AG04449 (cell line): ENCODE results near the gene PMM2.
"Not testable (repeated sequence)": the region's sequence is repeated elsewhere in the genome, so short reads cannot be mapped to it uniquely, and the experiment has no call there.

ENCODE experiments used
- CTCF ChIA-PET: fragments of 350-600 bp; formaldehyde crosslinking; extraction: SDS; loops from one replicate; lab custom pipeline; 2021; ENCODE audit warnings: antibody characterized with exemption; lab: Yijun Ruan, JAX
- POLR2A ChIA-PET: fragments of 400-600, 350-600 bp; formaldehyde crosslinking; extraction: SDS; loops from one replicate; lab custom pipeline; 2020; ENCODE audit warnings: antibody characterized with exemption, inconsistent platforms; lab: Yijun Ruan, JAX
- DNase-seq: peaks from one replicate; pipeline ENCODE4 v3.0.0-alpha.2; 2010; ENCODE audit warnings: low read depth, low spot score
- H3K4me3 ChIP-seq: 2 replicates; pipeline ENCODE4 v1.5.1; 2011; ENCODE audit warnings: low read depth, mild to moderate bottlenecking, control low read depth, low read length
- TF ChIP-seq, protein P1 (sequence below): IDR thresholded peaks from one replicate; pipeline ENCODE4 v1.5.1; 2011; ENCODE audit warnings: mild to moderate bottlenecking, moderate library complexity, low read length, control low read depth, inconsistent platforms; ENCODE audit not compliant: insufficient read depth; ENCODE audit errors: missing control alignments

PMM2 gene

DNA sequence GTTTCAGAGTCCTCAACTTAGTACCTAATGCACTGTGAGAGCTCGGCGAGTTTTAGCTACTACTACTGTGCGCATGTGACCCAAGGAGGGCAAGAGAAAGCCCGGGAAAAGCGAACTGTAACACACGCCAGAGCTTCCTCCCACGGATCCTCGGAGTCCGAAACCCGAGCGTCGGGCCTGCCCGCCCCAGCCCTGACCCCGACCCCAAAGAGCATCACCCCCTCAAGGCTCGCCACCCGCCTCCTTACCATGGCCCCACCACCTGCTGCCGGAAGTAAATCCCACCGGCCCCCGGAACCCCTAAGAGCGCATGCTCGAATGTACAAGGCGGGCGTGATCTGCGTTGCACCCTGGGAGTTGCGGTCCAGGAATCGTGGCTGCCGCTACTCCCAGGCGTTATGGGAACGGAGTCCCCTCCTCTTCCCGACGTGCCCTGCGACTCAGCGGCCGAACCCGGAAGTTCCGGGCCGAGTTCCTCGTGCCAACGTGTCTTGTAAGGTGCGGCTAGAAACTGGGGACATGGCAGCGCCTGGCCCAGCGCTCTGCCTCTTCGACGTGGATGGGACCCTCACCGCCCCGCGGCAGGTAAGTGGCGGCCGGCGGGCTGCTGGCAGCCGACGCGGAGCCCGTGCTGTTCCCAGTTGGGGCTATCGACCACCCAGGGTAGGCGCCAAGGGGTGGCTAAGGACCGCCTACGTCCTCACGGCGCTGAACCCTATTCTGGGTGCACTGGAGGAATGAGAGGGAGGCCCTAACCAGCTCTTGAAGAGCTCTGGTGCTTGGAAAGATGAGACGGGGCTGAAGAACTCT is at the start of gene PMM2, which contains the start of gene TMEM186:
TSS of gene PMM2 (plus strand) at position 476 of the 810 bp plus-strand sequence. CDS start at position 520, 44 bp downstream.
TSS of gene TMEM186 (minus strand) at position 276 of the 810 bp plus-strand sequence. CDS start at position 251, 25 bp downstream.
- H3K4me3 ChIP-seq = peak within 1 kb of the TSS; percentile 98
- TF ChIP-seq, protein P1, sequence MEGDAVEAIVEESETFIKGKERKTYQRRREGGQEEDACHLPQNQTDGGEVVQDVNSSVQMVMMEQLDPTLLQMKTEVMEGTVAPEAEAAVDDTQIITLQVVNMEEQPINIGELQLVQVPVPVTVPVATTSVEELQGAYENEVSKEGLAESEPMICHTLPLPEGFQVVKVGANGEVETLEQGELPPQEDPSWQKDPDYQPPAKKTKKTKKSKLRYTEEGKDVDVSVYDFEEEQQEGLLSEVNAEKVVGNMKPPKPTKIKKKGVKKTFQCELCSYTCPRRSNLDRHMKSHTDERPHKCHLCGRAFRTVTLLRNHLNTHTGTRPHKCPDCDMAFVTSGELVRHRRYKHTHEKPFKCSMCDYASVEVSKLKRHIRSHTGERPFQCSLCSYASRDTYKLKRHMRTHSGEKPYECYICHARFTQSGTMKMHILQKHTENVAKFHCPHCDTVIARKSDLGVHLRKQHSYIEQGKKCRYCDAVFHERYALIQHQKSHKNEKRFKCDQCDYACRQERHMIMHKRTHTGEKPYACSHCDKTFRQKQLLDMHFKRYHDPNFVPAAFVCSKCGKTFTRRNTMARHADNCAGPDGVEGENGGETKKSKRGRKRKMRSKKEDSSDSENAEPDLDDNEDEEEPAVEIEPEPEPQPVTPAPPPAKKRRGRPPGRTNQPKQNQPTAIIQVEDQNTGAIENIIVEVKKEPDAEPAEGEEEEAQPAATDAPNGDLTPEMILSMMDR = no peak
- peak; percentile 73 for DNase-seq
- ChIA-PET CTCF (interaction anchor here (0.8 to 15.9 kb wide), 7 partner anchors 9 to 230 kb away, joined by 3 to 342 read pairs (median 10); no protein-coding TSS in a partner anchor), POLR2A (interaction anchor here (0.6 to 0.7 kb wide), 2 partner anchors 9 to 120 kb away, joined by 3 read pairs; no protein-coding TSS in a partner anchor)

DNA sequence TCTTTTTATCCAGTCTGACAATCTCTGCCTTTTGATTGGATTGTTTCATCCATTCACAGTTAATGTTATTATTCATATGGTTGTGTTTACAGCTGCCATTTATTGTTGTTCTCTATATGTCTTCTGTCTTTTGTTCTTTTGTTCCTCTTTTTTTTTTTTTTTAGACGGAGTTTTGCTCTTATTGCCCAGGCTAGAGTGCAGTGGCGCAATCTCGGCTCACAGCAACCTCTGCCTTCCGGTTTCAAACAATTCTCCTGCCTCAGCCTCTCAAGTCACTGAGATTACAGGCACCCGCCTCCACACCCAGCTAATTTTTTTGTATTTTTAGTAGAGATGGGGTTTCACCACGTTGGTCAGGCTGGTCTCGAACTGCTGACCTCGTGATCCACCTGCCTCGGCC is 48.7 kb upstream of the PMM2 start:
- DNase-seq, POLR2A ChIA-PET, H3K4me3 ChIP-seq, CTCF ChIA-PET: not testable (repeated sequence)

DNA sequence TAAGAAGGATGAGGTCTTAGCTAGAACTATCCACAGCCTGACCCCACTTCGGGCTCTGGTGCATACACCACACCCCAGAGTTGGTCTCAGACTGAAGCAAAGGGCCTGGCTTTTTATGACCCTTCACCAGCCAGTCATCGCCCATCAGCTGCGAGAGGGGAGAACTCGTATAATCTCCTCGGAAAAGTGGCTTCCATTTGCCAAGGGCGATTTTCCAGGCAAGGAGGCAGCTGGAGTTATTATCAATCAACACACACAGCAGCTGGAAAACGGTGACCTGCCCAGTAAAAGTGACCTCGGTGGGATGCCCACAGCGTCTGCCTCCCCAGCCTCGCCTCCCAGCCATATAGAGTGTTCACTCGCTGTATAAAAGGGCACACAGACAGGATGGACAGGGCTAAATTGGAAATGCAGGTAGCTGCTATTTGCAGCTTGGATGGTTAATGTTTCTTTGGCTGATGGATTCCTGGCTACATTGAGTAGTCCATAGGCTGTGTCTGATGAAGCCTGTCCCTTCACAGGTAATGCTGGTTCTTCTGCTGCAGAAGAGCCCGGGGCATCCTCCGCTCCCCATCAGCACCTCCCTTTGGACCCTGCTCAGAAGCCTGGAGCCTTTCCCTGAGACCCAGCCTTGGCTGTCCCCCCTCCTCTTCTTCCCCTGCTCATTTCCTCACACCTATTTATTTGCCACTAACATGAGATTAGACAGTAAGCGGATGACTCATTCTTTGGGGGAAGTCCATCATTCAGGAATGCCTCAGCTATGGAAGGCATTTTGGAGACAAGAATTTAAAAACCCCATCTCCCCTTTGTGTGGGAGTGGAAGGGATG is 45.9 kb upstream of the PMM2 start:
- ChIA-PET POLR2A (no interaction called here), CTCF (interaction anchor here (1.5 kb wide), 1 partner anchor 53 kb away, joined by 3 read pairs; no protein-coding TSS in a partner anchor)
- TF ChIP-seq, protein P1 = no peak
- H3K4me3 ChIP-seq = no peak overlapping the region
- DNase-seq = peak; percentile 34

DNA sequence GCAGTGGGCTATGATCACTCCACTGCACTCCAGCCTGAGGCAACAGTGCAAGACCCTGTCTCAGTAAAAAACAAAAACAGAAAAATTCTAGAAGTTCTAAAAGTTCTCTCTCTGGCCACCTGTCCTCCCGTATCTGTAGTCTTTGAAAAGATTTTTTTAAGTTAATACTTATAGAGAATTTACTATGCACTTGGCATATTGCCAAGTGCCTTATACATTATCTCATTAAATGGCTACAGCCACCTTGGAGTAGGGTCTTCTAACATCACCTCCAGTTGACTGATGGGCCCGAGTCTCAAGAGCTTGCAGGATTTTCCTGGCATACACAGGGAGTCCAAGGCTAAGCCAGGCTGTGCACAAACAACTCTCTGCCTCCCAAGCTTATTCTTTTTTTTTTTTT is 44.9 kb upstream of the PMM2 start:
- DNase-seq = no peak
- TF ChIP-seq, protein P1 = no peak
- ChIA-PET CTCF (interaction anchor here (1.5 kb wide), 1 partner anchor 54 kb away, joined by 3 read pairs; no protein-coding TSS in a partner anchor), POLR2A (no interaction called here)
- H3K4me3 ChIP-seq = no peak overlapping the region

DNA sequence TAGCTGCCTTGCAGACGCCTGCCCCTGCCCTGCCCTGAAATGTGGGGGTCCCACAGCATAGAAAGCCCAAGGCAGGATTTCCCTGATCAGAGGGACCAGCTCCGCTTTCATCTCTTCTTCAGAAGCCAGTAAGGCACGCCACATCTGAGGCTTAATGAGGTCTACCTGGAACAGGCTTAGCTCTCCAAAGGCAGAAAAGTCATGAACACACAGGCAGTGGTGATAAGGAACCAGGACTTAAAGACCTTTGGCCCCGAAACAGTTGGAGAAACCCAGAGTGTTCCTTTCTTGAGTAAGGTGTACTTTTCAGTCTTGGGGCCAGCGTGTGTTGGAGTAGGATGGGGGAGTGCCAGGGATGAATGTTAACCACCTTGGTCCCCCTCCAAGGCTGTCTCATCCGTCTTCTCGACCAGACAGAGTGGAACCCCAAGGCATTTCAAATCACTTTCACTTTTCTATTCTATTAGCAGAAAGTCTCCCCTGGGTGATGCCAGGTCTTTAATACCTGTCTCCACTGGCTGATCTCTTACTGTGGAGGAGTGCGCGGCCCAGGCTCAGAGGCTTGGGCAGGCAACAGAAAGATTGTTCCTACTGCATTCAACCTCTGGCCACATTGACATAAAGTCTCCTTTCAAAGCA is 44.1 kb upstream of the PMM2 start:
- TF ChIP-seq, protein P1 = no peak
- DNase-seq = no peak
- POLR2A ChIA-PET = no interaction called here
- H3K4me3 ChIP-seq = no peak overlapping the region
- CTCF ChIA-PET = interaction anchor here (1.1 kb wide), 1 partner anchor 92 kb away, joined by 3 read pairs; no protein-coding TSS in a partner anchor

DNA sequence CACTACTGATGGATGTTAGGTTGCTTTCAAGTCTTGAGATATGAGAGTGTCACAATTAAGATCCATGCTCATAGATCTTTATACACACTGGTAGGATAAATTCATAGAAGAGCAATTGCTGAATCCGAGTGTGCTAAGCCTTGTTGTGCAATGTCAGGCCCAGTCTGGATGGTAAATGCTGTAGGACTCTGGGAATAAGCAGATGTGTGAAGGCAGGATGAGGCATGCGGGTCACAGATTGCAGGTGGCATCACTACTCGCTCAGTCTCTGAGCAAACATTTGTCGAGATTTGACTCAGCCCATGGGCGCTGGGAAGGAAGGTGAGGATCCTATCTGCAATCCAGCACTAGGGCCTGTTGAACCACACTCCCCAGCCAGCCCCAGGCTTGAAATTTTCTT is 40.9 kb upstream of the PMM2 start:
- no peak for DNase-seq
- TF ChIP-seq, protein P1 = no peak
- H3K4me3 ChIP-seq = no peak overlapping the region
- CTCF ChIA-PET = no interaction called here
- POLR2A ChIA-PET = no interaction called here
